ENCODE data around the gene RHBDL1. TPM values are rescaled to one million over a fixed set of nuclear protein-coding genes. Genes with fewer than 3 reads are reported as not detected.

Gene RHBDL1
- total and polyA plus RNA-seq, 9 of the 15 experiments (the other 6 are each of a cell fraction or from before 2014, with no cell fraction given), result 0.03 to 5.6 (median 1.3) TPM; not detected in 1

GRCh38 chr16:627454-628239 is 47.8 kb upstream of the RHBDL1 start (continued):
- TF ChIP-seq ZNF740 (CRISPR knock-in tag; IDR thresholded peaks at IDR 0.05) (0 out of 2 replicates have a peak, but pooled peaks have one; percentile 53), ZNF740 (tag; IDR thresholded peaks at IDR 0.05) (no peak), SIN3A (IDR thresholded peaks at IDR 0.05; ENCODE audit: borderline replicate concordance in 2 of 2, control insufficient read depth in 1 of 2, low read depth in 2 of 2, low read length in 2 of 2) (no peak), GTF2F1 (IDR thresholded peaks at IDR 0.05; ENCODE audit: low read depth, low read length) (no peak), NCOA4 (IDR thresholded peaks at IDR 0.05; ENCODE audit: partially characterized antibody) (no peak), L3MBTL2 (IDR thresholded peaks at IDR 0.05) (0 out of 2 replicates have a peak, but pooled peaks have one; percentile 15), MLLT1 (IDR thresholded peaks at IDR 0.05) (peak in 1 of 2 experiments; percentile 91; a peak in 1 of 4 replicates), MGA (IDR thresholded peaks at IDR 0.05) (peak; percentile 42)

Data from K562 (cell line).